H9 (cell line): ENCODE measurements around the gene SLC4A5. TPM values are rescaled to one million over a fixed set of nuclear protein-coding genes. Genes with fewer than 3 reads are reported as not detected.

Source experiments
- DNase-seq: peaks from one replicate; pipeline ENCODE4 v3.0.0-alpha.2; 2017
- H2AFZ ChIP-seq: one replicate; pipeline ENCODE4 v1.6.1; 2013; ENCODE audit warnings: mild to moderate bottlenecking, low read length, control low read depth, moderate library complexity
- H2AK5ac ChIP-seq: 2 replicates; pipeline ENCODE4 v1.6.1; 2013; ENCODE audit warnings: low read length, control low read depth, mixed read lengths; ENCODE audit not compliant: insufficient read length
- H2BK120ac ChIP-seq: one replicate; pipeline ENCODE4 v1.6.1; 2013; ENCODE audit warnings: low read depth, mild to moderate bottlenecking, low read length, control low read depth, inconsistent platforms; ENCODE audit not compliant: poor library complexity, severe bottlenecking
- H2BK12ac ChIP-seq: 2 replicates; pipeline ENCODE4 v1.6.1; 2013; ENCODE audit warnings: low read length, control low read depth, mixed read lengths, low read depth; ENCODE audit not compliant: insufficient read length
- H2BK15ac ChIP-seq: 2 replicates; pipeline ENCODE4 v1.6.1; 2013; ENCODE audit warnings: low read depth, low read length, control low read depth
- H2BK20ac ChIP-seq: one replicate; pipeline ENCODE4 v1.6.1; 2013; ENCODE audit warnings: low read depth, mild to moderate bottlenecking, low read length, control low read depth, inconsistent platforms; ENCODE audit not compliant: poor library complexity, severe bottlenecking
- H2BK5ac ChIP-seq: 2 replicates; pipeline ENCODE4 v1.6.1; 2013; ENCODE audit warnings: low read length, control low read depth, mixed read lengths; ENCODE audit not compliant: insufficient read length
- H3K14ac ChIP-seq: 2 replicates; pipeline ENCODE4 v1.6.1; 2013; ENCODE audit warnings: low read length, control low read depth; ENCODE audit not compliant: insufficient read depth
- H3K18ac ChIP-seq: 2 replicates; pipeline ENCODE4 v1.6.1; 2013; ENCODE audit warnings: low read depth, mild to moderate bottlenecking, mixed read lengths, low read length, control low read depth; ENCODE audit not compliant: insufficient read length
- H3K23ac ChIP-seq: 2 replicates; pipeline ENCODE4 v1.6.1; 2013; ENCODE audit warnings: low read length, control low read depth, mixed read lengths, low read depth; ENCODE audit not compliant: insufficient read length
- H3K23me2 ChIP-seq: 2 replicates; pipeline ENCODE4 v1.6.1; 2013; ENCODE audit warnings: low read depth, mild to moderate bottlenecking, mixed read lengths, low read length, control low read depth; ENCODE audit not compliant: insufficient read length, poor library complexity, severe bottlenecking
- H3K27ac ChIP-seq: 2 replicates; pipeline ENCODE4 v1.5.1; 2013; ENCODE audit warnings: low read length, control low read depth, mixed read lengths, low read depth; ENCODE audit not compliant: insufficient read length
- H3K27me3 ChIP-seq: 2 replicates; pipeline ENCODE4 v1.6.1; 2013; ENCODE audit warnings: low read length, control low read depth, inconsistent platforms; ENCODE audit not compliant: insufficient read depth
- H3K4ac ChIP-seq: 2 replicates; pipeline ENCODE4 v1.6.1; 2013; ENCODE audit warnings: low read depth, mild to moderate bottlenecking, control low read depth, inconsistent platforms, low read length, moderate library complexity
- H3K4me1 ChIP-seq: 2 replicates; pipeline ENCODE4 v1.6.1; 2013; ENCODE audit warnings: low read length, control low read depth, inconsistent platforms; ENCODE audit not compliant: insufficient read depth
- H3K4me2 ChIP-seq: 2 replicates; pipeline ENCODE4 v1.6.1; 2013; ENCODE audit warnings: low read length, control low read depth, mixed read lengths; ENCODE audit not compliant: insufficient read length, insufficient read depth
- H3K56ac ChIP-seq: 2 replicates; pipeline ENCODE4 v1.6.1; 2013; ENCODE audit warnings: low read depth, mild to moderate bottlenecking, mixed read lengths, low read length, control low read depth; ENCODE audit not compliant: insufficient read length
- H3K79me1 ChIP-seq: 2 replicates; pipeline ENCODE4 v1.6.1; 2013; ENCODE audit warnings: low read depth, mild to moderate bottlenecking, moderate library complexity, low read length, control low read depth, inconsistent platforms; ENCODE audit not compliant: insufficient read depth, poor library complexity, severe bottlenecking
- H3K79me2 ChIP-seq: 2 replicates; pipeline ENCODE4 v1.6.1; 2013; ENCODE audit warnings: low read length, control low read depth, inconsistent platforms; ENCODE audit not compliant: insufficient read depth
- H3K9ac ChIP-seq: 2 replicates; pipeline ENCODE4 v1.6.1; 2013; ENCODE audit warnings: low read length, control low read depth, mixed read lengths; ENCODE audit not compliant: insufficient read length; ENCODE audit errors: extremely low read depth
- H3K9me3 ChIP-seq: one replicate; pipeline ENCODE4 v1.6.1; 2013; ENCODE audit warnings: low read depth, low read length, inconsistent platforms; ENCODE audit not compliant: control insufficient read depth
- H3T11ph ChIP-seq: one replicate; pipeline ENCODE4 v1.6.1; 2013; ENCODE audit warnings: mild to moderate bottlenecking, low read length, control low read depth, inconsistent platforms
- H4K20me1 ChIP-seq: one replicate; pipeline ENCODE4 v1.6.1; 2013; ENCODE audit not compliant: control insufficient read depth, insufficient read length, insufficient read depth
- H4K5ac ChIP-seq: 2 replicates; pipeline ENCODE4 v1.6.1; 2013; ENCODE audit warnings: low read depth, mild to moderate bottlenecking, mixed read lengths, low read length, control low read depth; ENCODE audit not compliant: insufficient read length
- H4K8ac ChIP-seq: replicated peaks from 2 replicates; pipeline ENCODE4 v1.6.1; 2013; ENCODE audit warnings: low read length, control low read depth, mixed read lengths, low read depth; ENCODE audit not compliant: insufficient read length
- H4K91ac ChIP-seq: 2 replicates; pipeline ENCODE4 v1.6.1; 2013; ENCODE audit warnings: low read depth, mild to moderate bottlenecking, moderate library complexity, mixed read lengths, low read length, control low read depth; ENCODE audit not compliant: insufficient read length
- H3K27ac Mint-ChIP-seq, 3 experiments: 2 replicates in 2 of 3; 3 replicates in 1 of 3; pipeline ENCODE4 v1.8.0; 2020 to 2021; ENCODE audit warnings: mixed read lengths in 3 of 3, mild to moderate bottlenecking in 1 of 3, moderate library complexity in 1 of 3
- H3K27me3 Mint-ChIP-seq: 2 replicates; pipeline ENCODE4 v1.8.0; 2021; ENCODE audit warnings: low read depth, mild to moderate bottlenecking, moderate library complexity, mixed read lengths
- H3K36me3 Mint-ChIP-seq, 3 experiments: 2 replicates in 2 of 3; 3 replicates in 1 of 3; pipeline ENCODE4 v1.8.0; 2020 to 2021; ENCODE audit warnings: low read depth in 3 of 3, mixed read lengths in 3 of 3; ENCODE audit not compliant: insufficient read depth in 1 of 3
- H3K4me1 Mint-ChIP-seq, 2 experiments: 2 replicates each; pipeline ENCODE4 v1.8.0; 2020; ENCODE audit warnings: mixed read lengths in 2 of 2
- H3K4me3 Mint-ChIP-seq, 2 experiments: 2 replicates in 1 of 2; 3 replicates in 1 of 2; pipeline ENCODE4 v1.8.0; 2020 to 2021; ENCODE audit warnings: mild to moderate bottlenecking in 2 of 2, mixed read lengths in 2 of 2, moderate library complexity in 1 of 2
- H3K9me3 Mint-ChIP-seq, 2 experiments: 2 replicates in 1 of 2; 3 replicates in 1 of 2; pipeline ENCODE4 v1.8.0; 2020; ENCODE audit warnings: mild to moderate bottlenecking in 2 of 2, mixed read lengths in 2 of 2, moderate library complexity in 1 of 2
- whole genome bisulfite sequencing: extraction: QIAGEN DNeasy Blood & Tissue Kit; methylation state at CpG from one replicate; pipeline ENCODE4 v1.1.7; 2013; ENCODE audit warnings: missing lambda C conversion rate, low lambda C conversion rate, mixed read lengths; ENCODE audit not compliant: insufficient read length; ENCODE audit errors: extremely low coverage; 5-methylcytosine and 5-hydroxymethylcytosine counted together
- total RNA-seq: library from RNA; stranded (reverse); gene quantifications from 2 replicates; pipeline ENCODE4 v1.2.1, GENCODE V29; 2021
- TF ChIP-seq, protein P1 (sequence below): fragments of 200-600 bp; sonication (generic); conservative IDR thresholded peaks from 3 replicates; pipeline ENCODE4 v1.8.0; 2021; ENCODE audit warnings: antibody characterized with exemption, mild to moderate bottlenecking

SLC4A5 gene
- total RNA-seq, 1 experiment from 2014 or later = 0.50 TPM

- H3K79me2 ChIP-seq = no peaks in the 10 kb centered on the region
- no peaks in the 10 kb centered on the region for H3K4me1 ChIP-seq
- H4K20me1 ChIP-seq = no peaks in the 10 kb centered on the region
- no peak overlapping the region for H3K4me2 ChIP-seq
- no peaks in the 10 kb centered on the region for H3K79me1 ChIP-seq
- no peaks in the 10 kb centered on the region for H3K27me3 ChIP-seq
- no peaks in the 10 kb centered on the region for H3K23me2 ChIP-seq
- Mint-ChIP-seq H3K4me3 (no peak overlapping the region), H3K27me3 (no peaks in the 10 kb centered on the region), H3K36me3 (peaks cover 72 to 97% (median 94%) of the 10 kb centered on the region in 3 experiments), H3K4me1 (no peaks in the 10 kb centered on the region), H3K27ac (no peak overlapping the region), H3K9me3 (no peaks in the 10 kb centered on the region)
- no peak overlapping the region for H3K14ac ChIP-seq
- no peak overlapping the region for H3K18ac ChIP-seq
- no peak overlapping the region for H2BK20ac ChIP-seq
- no peak overlapping the region for H3K27ac ChIP-seq
- no peak overlapping the region for H2AFZ ChIP-seq
- H3K9me3 ChIP-seq = no peaks in the 10 kb centered on the region
- H2BK15ac ChIP-seq = no peak overlapping the region
- H4K8ac ChIP-seq = no peak overlapping the region
- H3K4ac ChIP-seq = no peak overlapping the region
- no peak overlapping the region for H2BK120ac ChIP-seq
- H2AK5ac ChIP-seq = no peak overlapping the region
- H3T11ph ChIP-seq = no peak overlapping the region
- H4K91ac ChIP-seq = no peak overlapping the region
- H2BK5ac ChIP-seq = no peak overlapping the region
- no peak overlapping the region for H3K56ac ChIP-seq
- H4K5ac ChIP-seq = no peak overlapping the region
- WGBS = no CpG with 5 or more reads among the region's 3 CpGs
- DNase-seq = no peak
- no peak overlapping the region for H3K9ac ChIP-seq
- no peak overlapping the region for H2BK12ac ChIP-seq
- no peak overlapping the region for H3K23ac ChIP-seq
- TF ChIP-seq, protein P1, sequence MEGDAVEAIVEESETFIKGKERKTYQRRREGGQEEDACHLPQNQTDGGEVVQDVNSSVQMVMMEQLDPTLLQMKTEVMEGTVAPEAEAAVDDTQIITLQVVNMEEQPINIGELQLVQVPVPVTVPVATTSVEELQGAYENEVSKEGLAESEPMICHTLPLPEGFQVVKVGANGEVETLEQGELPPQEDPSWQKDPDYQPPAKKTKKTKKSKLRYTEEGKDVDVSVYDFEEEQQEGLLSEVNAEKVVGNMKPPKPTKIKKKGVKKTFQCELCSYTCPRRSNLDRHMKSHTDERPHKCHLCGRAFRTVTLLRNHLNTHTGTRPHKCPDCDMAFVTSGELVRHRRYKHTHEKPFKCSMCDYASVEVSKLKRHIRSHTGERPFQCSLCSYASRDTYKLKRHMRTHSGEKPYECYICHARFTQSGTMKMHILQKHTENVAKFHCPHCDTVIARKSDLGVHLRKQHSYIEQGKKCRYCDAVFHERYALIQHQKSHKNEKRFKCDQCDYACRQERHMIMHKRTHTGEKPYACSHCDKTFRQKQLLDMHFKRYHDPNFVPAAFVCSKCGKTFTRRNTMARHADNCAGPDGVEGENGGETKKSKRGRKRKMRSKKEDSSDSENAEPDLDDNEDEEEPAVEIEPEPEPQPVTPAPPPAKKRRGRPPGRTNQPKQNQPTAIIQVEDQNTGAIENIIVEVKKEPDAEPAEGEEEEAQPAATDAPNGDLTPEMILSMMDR = no peak
Observed at GRCh38 chr2:74366036-74366435, 22.8 kb upstream of the SLC4A5 start.
